K562 treated with DMSO at 1 percent for 12 hours (cell line): ENCODE measurements around the gene PKM. TPM values are rescaled to one million over a fixed set of nuclear protein-coding genes. Genes with fewer than 3 reads are reported as not detected.

Source experiments
- total RNA-seq: library from RNA; unstranded; fragments of 300-600 nt; gene quantifications from 2 replicates; pipeline ENCODE4 v1.2.3, GENCODE V29; 2022; ENCODE audit not compliant: insufficient read depth

PKM gene
- 866 and 1,032 TPM in 2 replicates for total RNA-seq

GRCh38 chr15:72231066-72231832 is at the start of gene PKM:
Gene PKM (minus strand): TSS chr15:72231190. CDS start chr15:72219097, 12,093 bp downstream.

GRCh38 chr15:72272213-72272996 is 41.4 kb upstream of the PKM start, which contains the start of gene PARP6:
Gene PARP6 (minus strand): TSS chr15:72272554. CDS start chr15:72267477, 5,077 bp downstream.

GRCh38 chr15:72197460-72198355 is 33.3 kb downstream of the PKM start, which contains the start of gene GRAMD2A:
Gene GRAMD2A (minus strand): TSS chr15:72197787.

Other genes starting within 250 kb of the PKM start
- 1.6 and 7.7 TPM in 2 replicates for gene MYO9A, start 113.0 kb downstream of the PKM start, total RNA-seq
- 0.44 and 0.68 TPM in 2 replicates for gene SENP8, start 112.8 kb downstream of the PKM start, total RNA-seq
- gene GRAMD2A, start 33.4 kb downstream of the PKM start, total RNA-seq: not detected in 2 replicates
- gene PARP6, start 41.4 kb upstream of the PKM start, total RNA-seq: 17.2 and 35.0 TPM in 2 replicates
- gene CELF6, start 89.0 kb upstream of the PKM start, total RNA-seq: 0.75 TPM in 1 of 2 replicates, not detected in the other
- gene HEXA, start 144.8 kb upstream of the PKM start, total RNA-seq: 88.7 and 124 TPM in 2 replicates
- not detected in 2 replicates for gene TMEM202, start 167.1 kb upstream of the PKM start, total RNA-seq
- 6.9 and 32.3 TPM in 2 replicates for gene ARIH1, start 243.1 kb upstream of the PKM start, total RNA-seq